Activated CD8-positive, alpha-beta memory T cell treated with anti-CD3 and anti-CD28 coated beads, Interleukin-2, amount 50 U/mL, for 24 hours (primary cell): ENCODE results near the gene TCEAL8.
"Not testable (repeated sequence)": the region's sequence is repeated elsewhere in the genome, so short reads cannot be mapped to it uniquely, and the experiment has no call there.

ENCODE experiments used
- DNase-seq: peaks from one replicate; pipeline ENCODE4 v3.0.0-alpha.2; 2020; ENCODE audit errors: extremely low read depth

TCEAL8 gene, protein sequence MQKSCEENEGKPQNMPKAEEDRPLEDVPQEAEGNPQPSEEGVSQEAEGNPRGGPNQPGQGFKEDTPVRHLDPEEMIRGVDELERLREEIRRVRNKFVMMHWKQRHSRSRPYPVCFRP

DNA sequence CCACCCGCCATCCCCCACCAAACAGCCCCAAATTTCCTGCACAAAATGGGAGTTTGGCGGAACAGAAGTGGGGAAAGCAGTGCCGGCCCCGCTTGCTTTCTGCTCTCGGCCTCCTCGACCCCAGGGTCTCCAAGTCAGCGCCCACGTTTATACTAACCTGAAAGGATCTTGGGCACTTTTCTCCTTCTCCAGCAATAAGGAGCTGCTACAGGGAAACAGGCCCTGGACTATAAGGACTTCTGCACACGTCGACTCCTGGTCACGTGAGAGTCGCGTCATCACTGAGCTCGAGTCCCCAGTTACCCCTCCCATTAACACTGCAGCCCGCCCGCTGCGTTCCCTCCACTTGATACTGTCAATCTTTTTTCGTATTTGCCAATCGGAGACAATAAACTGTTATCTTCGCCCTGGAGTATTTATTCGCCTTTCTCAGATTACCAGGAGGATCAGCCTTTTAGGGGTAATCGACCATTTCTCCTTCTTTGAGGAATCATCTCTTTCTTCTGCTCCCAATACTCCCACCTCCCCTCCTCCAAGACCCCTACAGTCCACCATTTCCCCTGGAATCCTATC is at the start of gene TCEAL8:
TSS of gene TCEAL8 (minus strand) at position 235 of the 573 bp plus-strand sequence. CDS start 1,176 bp downstream, outside the sequence.
- DNase-seq, result peak; percentile 15

DNA sequence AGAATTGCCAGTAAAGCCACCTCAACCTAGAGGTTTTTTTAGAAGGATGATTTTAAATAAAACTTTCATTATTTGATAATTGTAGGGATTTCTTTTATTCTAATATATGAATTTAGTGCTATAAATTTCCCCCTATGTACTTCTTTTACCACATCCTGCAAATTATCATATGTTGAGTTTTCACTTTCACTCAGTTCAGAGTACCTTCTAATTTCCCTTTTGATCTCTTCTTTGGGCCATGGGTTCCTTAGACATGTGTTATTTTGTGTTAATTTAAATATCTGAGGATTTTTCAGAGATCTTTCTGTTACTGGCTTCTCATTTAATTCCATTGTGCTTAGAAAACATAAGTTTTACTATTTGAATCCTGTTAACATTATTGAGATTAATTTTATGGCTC is 49.8 kb upstream of the TCEAL8 start:
- DNase-seq, result no peak

DNA sequence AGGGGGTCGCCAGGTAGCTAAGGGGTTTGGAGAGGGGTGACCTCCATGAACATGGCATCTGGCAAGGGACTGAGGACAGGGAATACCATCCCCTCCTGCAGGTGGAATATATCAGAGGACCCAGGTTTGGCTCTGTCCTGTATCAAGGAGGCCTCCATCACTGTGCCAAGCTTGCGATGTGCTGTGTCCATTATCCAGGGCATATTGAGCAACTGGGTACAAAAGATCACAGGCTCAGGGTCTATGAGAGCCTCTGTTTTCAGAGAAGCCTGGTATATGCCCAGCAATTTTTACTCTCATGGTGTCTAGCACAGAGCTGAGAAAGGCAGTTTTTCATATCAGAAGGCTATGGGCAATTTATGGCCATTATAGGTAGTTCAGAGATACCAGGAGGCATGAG is 38.2 kb upstream of the TCEAL8 start:
- DNase-seq, result no peak

DNA sequence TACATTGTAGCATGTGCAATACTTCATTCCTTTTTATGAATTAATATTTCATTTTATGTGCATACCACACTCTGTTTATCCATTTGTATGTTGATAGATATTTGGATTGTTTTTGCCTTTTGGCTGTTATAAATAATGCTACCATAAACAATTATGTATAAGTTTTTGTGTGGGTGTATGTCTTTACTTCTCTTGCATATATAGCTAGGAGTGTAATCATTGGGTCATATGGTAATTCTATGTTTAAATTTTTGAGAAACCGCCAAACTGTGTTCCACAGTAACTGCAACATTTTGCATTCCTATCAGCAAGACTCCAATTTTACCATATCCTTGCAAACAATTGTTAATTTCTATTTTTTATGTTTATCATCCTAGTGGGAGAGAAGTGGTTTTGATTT is 24.7 kb upstream of the TCEAL8 start:
- no peak for DNase-seq

DNA sequence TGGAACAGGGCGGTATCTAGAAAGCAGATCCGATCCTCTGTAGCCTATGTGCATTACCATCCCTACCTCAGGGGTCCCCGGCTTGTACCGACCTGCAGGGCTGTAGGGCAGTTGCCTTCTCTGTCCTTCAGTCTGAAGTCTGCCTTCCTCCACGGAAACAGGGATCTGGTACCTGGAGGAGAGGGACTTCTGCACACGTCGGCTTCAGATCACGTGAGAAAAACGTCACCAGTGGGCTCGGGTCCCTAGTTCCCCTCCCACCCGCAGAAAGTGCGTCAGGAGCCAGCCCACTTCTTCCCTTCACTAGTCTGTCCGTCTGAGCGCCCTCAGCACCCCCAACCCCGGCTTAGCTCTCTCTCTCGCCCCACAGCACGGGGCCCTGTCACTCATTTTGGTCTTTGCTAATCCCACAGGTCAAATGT is 21.6 kb upstream of the TCEAL8 start, which contains the start of gene TCEAL5:
TSS of gene TCEAL5 (minus strand) at position 170 of the 422 bp plus-strand sequence. CDS start 2,187 bp downstream, outside the sequence.
- DNase-seq, result no peak

DNA sequence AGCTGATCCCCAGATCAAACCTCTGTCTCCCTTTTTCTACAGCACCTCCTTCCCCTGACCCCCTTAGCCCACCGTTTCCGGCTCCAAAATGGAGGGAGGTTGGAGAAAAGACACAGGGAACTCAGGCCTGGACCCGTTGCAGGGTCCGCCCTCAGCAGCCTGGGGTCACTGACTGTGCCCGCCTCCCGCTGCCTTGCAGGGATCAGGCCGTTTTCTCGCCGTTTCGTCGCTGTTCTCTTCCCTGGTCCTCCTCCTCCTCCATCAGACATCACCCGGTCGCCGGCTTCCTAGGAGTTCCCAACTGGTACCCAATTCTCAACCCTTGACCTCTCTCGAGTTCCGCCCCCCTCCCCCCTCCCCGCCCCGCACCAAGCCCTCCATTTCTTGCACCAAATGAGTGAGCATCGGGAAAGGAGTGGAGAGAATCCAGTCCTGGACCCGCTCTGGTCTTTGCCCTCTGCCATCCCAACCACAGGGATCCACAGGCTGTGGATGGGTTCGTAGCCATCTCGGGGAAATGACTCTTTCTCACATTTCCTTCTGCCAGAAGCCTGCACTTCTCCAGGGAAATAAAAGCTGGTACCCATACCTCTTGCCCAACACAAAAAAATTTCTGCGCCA is 21.1 kb upstream of the TCEAL8 start:
- DNase-seq, result no peak

DNA sequence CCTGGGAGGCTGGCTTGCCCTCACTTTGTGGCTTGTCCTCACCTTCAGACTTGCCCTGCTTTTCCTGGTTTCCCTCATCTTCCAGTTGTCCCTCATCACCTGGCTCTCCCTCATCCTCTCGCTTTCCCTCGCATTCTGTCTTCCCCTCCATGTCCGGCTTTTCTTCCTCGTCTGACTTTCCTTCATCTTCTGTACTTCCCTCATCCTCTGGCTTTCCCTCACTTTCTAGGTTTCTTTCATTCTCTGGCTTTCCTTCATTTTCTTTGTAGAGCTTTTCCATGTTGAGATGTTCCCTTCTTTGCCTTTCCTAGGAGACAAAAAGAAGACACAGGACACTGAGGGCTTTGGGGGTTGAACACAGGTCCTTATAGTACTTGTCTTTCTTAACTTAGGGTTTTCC is 19.3 kb upstream of the TCEAL8 start:
- no peak for DNase-seq

DNA sequence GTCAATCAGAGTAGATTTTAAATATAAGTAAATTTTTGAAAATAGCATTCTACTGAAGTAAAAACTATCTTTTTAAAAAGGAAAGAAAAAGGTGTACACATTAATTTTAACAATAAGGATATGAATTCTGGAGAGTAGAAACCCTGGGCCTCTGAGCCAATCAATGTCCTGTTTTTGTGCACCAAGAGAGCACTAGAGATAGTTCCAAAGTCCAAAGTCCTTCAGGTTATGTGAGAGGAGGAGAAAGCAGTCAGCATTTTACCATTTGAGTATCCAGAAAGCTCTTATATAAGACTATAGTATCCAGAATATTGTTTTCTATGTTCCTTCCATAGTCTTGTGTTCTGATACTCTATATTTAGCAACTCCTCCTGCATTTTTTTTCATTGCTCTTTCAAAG is 3.3 kb upstream of the TCEAL8 start:
- DNase-seq, result no peak

DNA sequence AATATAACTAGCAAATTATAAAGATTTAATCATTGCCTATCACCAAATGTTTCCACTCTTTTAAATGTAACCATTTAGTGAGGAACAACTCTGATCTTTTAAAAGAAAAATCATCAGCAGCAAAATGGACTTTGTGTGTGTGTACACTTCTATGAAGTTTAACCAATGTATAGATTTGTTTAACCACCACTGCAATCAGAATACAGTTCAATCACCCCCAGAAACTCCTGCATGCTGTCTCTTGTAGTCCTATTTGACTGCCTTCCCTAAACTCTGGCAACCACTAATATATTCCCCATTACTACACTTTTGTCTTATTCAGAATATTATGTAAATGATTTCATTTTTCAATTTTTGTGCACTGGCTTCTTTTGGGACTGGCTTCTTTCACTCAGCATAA is 1.7 kb upstream of the TCEAL8 start:
- no peak for DNase-seq

DNA sequence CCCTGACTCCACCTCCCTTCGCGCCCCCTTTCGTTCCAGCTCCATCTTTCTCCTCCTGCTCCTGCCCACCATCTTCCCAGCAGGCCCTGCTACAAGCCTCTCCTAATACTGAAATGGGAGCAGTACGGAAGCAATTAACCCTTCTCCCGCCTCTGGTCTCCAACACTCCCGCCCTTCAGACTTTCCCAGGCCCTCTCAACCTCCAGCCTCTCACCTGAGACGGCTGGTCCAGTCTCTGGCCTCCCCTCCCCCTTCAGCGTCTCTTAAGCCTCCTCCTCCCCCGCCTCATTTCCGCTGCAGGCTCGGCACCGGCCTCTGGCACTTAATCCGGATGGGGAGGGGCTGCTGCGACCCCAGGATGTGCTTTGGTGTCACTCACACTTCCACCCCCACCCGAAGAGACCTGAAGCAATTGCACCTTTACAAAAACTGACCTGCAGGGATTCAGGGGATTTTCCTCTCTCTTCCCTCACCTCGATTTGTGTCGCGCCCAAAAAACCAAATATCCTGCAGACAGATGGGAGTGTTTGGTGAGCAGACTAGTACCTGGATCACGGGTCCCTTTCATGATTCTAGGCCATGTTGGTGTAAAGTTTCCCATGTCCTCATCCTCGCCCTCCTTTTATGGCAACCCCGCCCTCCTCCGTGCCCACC is 657 bp downstream of the TCEAL8 start:
- DNase-seq, result no peak

DNA sequence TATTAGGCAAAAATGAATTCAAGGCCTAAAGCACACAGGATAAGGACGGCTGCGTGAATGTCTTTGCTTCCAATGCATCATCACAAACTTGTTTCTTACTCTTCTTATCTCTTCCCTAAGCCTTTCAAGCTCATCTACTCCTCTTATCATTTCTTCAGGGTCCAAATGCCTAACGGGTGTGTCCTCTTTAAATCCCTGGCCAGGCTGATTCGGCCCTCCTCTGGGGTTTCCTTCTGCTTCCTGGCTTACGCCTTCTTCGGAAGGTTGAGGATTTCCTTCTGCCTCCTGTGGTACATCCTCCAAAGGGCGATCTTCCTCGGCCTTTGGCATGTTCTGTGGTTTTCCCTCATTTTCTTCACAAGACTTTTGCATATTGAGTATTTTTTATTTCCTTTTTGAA is 1.3 kb downstream of the TCEAL8 start:
- DNase-seq, result no peak

DNA sequence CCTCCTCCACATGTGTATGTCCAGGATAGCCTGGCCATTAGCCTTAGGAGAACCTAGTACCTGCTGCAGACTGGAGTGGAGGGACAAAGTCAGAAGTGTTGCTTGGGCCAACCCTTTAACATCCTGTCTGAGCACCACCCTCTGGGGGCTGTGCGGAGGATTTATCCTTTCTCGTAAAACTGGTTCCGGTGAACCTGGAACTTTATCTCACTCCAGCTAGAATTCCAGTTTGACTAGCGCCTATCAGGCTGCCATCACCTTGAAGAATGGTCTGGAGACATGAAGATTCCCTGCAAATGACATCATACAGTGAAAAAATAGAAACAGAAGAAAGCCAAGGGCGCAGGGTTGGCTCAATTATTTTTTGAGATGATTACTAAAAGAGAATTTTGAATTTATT is 4.0 kb downstream of the TCEAL8 start:
- no peak for DNase-seq

DNA sequence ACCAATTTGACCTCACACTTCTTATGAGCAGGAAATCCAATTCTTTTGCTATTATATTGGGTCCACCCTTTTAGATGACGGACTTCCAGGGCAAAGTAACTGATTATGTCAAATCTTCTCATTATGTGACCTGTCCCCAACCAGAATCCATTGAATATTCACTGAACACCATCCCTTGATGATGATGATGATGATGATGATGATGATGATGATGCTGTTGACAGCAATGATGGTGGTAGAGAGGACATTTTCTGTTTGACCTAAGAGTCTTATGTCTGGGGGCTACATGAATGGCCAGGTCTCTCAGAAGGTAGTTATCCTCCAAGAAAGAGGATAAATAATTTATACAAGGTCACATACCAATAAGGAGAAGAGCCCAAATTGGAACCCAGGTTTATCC is 5.2 kb downstream of the TCEAL8 start:
- DNase-seq, result no peak

DNA sequence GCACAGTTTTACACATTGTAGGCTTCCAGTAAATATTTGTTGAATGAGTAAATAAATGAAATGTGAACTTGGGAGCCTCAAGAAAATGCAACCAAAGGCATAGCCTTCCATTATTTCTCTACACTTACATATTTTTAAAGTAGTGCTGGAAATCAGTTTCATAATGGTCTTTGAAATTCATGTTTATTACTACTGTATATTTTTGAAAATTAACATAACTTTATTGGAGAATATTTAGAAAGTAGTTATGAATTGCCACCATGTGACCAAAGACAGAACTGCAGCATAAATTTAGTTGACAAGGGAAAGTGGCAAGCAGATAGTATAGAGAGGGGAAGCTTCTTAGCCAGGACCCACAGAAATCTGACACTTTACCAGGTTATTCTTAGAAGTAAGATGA is 6.4 kb downstream of the TCEAL8 start:
- no peak for DNase-seq

DNA sequence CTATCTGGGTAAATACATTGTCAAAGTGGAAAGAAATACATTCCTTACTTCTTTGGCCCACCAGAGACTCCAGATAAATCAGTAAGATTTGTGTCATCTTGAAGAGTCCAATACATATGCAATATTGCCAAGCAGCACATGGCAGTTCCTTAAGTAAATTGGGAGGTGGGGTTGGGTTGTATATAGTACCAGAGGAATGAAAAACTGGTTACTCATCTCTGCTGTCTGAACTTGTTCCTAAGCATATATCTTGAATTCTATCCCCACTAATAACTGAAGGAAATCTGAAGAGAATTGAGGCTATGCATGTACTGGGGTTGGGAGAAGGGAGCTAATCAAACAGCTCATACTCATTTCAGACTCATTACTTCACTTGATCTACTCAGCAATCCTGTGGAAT is 14.8 kb downstream of the TCEAL8 start:
- no peak for DNase-seq

DNA sequence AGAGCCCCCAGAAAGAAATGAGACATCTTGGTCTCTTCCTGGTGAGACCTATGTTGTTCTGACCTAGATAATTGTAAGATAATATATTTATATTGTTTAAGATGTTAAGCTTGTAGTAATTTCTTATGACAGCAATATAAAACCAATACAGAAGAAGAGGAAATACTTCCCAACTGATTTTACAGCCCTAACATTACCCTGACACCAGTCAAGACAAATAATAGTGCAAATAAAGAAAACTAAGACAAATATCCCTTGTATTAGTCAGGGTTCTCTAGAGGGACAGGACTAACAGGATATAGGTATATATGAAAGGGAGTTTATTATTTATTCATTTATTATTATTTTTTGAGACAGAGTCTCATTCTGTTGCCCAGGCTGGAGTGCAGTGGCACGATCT is 18.7 kb downstream of the TCEAL8 start:
- no peak for DNase-seq

DNA sequence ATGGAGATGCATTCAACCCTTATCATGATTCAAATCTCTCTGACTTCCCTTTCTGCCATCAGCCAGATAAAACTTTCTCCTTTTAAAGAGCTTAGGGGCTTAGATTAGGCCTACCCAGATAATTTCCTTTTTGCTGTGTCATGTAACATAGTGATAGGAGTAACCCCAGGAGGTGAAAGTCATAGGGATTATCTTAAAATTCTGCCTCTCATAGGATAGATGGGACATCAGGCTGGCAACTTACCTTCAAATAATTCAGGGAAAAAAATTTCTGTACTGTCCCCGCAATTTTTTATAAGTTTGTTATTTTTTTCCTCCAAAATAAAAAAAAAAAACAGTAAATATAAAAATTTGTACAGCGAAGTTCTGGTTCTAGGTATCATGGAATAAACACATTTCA is 19.3 kb downstream of the TCEAL8 start:
- DNase-seq, result not testable (repeated sequence)

DNA sequence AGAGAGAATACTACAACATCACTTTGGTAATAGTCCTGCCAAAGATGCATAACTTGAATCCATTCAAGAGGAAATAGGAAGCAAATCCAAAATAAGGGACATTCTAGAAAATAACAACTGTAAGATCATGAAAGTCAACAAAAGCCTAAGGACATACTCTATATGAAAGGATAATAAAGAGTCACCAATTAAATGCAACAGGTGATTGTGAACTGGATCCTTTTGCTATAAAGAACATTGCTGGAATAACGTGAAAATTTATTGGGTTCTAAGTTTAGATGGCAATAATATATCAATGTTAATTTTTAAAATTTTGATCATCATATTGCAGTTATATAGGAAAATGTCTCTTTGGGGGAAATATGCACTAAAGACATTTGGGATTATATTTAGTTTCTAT is 20.1 kb downstream of the TCEAL8 start:
- no peak for DNase-seq

DNA sequence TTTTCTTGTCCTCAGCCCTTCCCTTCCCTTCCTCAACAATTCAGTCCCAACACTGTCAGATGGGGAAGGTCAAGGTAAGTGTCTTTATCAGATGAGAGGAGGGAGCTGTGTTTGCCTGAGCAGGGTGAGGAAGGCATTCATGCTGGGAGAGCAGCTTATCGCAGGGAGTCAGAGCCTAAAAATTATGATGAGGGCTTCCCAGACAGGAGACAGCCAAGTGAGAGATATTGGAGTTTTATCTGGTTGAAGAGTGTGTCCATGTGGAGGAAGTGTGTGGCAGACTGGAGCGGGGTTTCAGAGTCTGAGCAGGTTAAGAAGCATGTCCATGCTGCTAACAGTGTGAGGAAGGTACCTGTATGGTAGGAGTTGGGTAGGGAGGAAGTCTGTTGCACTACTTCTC is 21.7 kb downstream of the TCEAL8 start:
- DNase-seq, result no peak

DNA sequence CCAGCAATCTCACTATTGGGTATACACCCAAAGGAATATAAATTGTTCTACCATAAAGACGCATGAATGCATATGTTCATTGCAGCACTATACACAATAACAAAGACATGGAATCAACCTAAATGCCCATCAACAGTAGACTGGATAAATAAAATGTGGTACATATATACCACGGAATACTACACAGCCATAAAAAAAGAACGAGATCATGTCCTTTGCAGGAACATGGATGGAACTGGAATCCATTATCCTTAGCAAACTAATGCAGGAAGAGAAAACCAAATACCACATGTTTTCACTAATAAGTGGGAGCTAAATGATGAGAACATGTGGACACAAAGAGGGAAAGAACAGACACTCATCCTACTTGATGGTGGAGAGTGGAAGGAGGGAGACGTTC is 29.0 kb downstream of the TCEAL8 start:
- DNase-seq, result not testable (repeated sequence)

DNA sequence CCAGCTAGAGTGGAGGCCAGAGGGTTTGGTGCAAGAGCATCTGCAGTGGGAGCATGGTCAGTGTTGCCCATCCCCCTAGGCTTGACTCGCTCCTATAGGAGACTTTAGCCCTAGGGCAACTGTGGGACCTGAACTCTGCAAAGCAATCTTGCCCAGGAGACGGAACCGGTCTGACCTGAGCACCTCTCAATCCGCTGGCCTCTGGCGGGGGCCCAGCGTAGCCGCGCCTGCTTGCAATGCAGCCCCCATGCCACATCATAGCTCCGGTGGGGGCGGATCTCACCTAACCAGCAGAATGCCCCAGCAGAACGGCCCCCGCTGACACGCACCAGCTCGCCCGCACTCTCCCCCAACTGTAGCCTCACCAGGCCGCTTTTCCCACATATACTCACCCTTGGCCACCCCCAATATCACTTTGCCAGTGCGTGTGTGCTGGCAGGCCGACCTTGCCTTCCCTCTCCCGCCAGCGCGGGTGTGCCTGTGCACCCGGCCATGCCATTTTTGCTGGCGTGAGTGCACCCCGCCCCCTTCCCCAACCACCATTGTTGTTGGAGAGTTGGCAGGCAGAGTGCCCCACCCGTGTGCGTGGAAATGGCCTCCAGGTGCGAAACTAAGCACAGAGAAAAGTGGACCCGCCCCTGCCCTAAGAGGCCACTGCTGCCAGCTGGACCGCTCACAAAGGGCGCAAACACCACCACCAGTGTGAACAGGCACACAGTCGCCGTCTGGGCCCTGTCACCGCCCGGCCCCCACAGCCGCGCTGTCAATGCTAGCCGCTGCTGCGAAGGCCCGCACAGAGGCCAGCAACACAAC is 34.2 kb downstream of the TCEAL8 start:
- DNase-seq, result no peak

DNA sequence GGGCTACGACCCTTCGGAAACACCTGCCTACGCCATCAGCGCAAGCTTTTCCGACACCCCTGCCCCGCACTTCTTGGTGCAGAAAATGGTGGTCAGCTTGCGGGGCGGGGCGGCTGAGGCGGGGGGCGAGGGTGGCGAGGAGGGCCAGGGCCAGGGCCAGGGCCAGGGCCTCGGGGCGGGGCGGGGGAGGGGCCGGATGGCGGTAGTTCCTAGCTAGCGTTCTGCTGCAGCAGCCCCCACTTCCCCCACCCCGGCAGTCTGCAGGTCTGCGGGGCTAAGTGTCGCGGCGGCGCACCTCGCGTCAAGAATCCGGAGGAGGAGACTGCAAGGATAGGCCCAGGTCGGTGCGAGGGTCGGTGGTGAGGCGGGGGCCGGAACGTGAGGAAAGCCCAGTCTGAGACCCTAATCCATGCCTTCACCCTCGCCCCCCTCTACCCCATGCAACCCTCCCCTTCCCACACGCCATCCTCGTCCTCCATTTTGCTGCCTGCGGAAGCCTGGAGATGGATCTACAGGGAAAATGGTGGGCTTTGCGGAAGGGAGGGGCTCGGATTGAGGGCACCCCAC is 39.4 kb downstream of the TCEAL8 start:
- no peak for DNase-seq
